HG03442 (cell line): Measurements from ENCODE around the gene HIVEP3.
"Not testable (repeated sequence)": the region's sequence is repeated elsewhere in the genome, so short reads cannot be mapped to it uniquely, and the experiment has no call there.

Source experiments
- ATAC-seq: cut with Tn5 transposase; IDR thresholded peaks from one replicate; pipeline ENCODE4 v1.9.1; 2021; ENCODE audit warnings: mild to moderate bottlenecking, moderate library complexity; ENCODE audit not compliant: unreplicated experiment

Gene HIVEP3

GRCh38 chr1:41574842-41575241, 343.9 kb downstream of the HIVEP3 start:
- ATAC-seq: no peak

- peak; percentile 66 for ATAC-seq
Observed at GRCh38 chr1:41573785-41574713, 344.7 kb downstream of the HIVEP3 start.

- no peak for ATAC-seq
Observed at GRCh38 chr1:41573194-41573593, 345.5 kb downstream of the HIVEP3 start.

GRCh38 chr1:41572224-41572623, 346.5 kb downstream of the HIVEP3 start:
- ATAC-seq: no peak

- ATAC-seq: no peak
Observed at GRCh38 chr1:41571041-41571440, 347.7 kb downstream of the HIVEP3 start.

- ATAC-seq: no peak
Observed at GRCh38 chr1:41568204-41568603, 350.5 kb downstream of the HIVEP3 start.

GRCh38 chr1:41566969-41567368, 351.8 kb downstream of the HIVEP3 start:
- ATAC-seq: no peak

- no peak for ATAC-seq
Observed at GRCh38 chr1:41566274-41566885, 352.3 kb downstream of the HIVEP3 start.

GRCh38 chr1:41564741-41565475, 353.8 kb downstream of the HIVEP3 start:
- ATAC-seq: no peak

GRCh38 chr1:41562328-41562727, 356.4 kb downstream of the HIVEP3 start:
- ATAC-seq: no peak

- ATAC-seq: no peak
Observed at GRCh38 chr1:41560931-41561330, 357.8 kb downstream of the HIVEP3 start.

- ATAC-seq: no peak
Observed at GRCh38 chr1:41560496-41560895, 358.2 kb downstream of the HIVEP3 start.

- no peak for ATAC-seq
Observed at GRCh38 chr1:41559331-41559730, 359.4 kb downstream of the HIVEP3 start.

GRCh38 chr1:41558761-41559171, 360.0 kb downstream of the HIVEP3 start:
- no peak for ATAC-seq

- ATAC-seq: no peak
Observed at GRCh38 chr1:41557751-41558455, 360.8 kb downstream of the HIVEP3 start.

GRCh38 chr1:41554746-41555145, 364.0 kb downstream of the HIVEP3 start:
- not testable (repeated sequence) for ATAC-seq

- no peak for ATAC-seq
Observed at GRCh38 chr1:41547781-41548560, 370.8 kb downstream of the HIVEP3 start.

GRCh38 chr1:41547336-41547735, 371.4 kb downstream of the HIVEP3 start:
- ATAC-seq: no peak

GRCh38 chr1:41546833-41547135, 371.9 kb downstream of the HIVEP3 start:
- no peak for ATAC-seq
